ENCODE results near the gene NOS3.
"Not testable (repeated sequence)": the region's sequence is repeated elsewhere in the genome, so short reads cannot be mapped to it uniquely, and the experiment has no call there.

Gene NOS3

GRCh38 chr7:151028948-151029501 lies 38.2 kb downstream of the NOS3 start:
- peaks cover 23% of the 10 kb centered on the region for H3K4me1 Mint-ChIP-seq
- peaks cover 8% of the 10 kb centered on the region for H3K36me3 Mint-ChIP-seq (ENCODE audit: low read depth)

GRCh38 chr7:151031011-151031410 lies 40.2 kb downstream of the NOS3 start:
- no peak overlapping the region for H3K27ac Mint-ChIP-seq
- ATAC-seq, result no peak

More at GRCh38 chr7:151028948-151029501, 38.2 kb downstream of the NOS3 start:
- H3K9me3 Mint-ChIP-seq, result no peaks in the 10 kb centered on the region
- peak overlapping the region; percentile 96 for H3K27ac Mint-ChIP-seq
- ATAC-seq (no peak), DNase-seq (no peak)
- peak overlapping the region; percentile 98 for H3K4me3 Mint-ChIP-seq
- no peaks in the 10 kb centered on the region for H3K27me3 Mint-ChIP-seq

GRCh38 chr7:151032936-151033863 lies 42.4 kb downstream of the NOS3 start:
- DNase-seq, result no peak
- no peak for ATAC-seq
- Mint-ChIP-seq H3K27ac (no peak overlapping the region), H3K36me3 (ENCODE audit: low read depth) (peaks cover 10% of the 10 kb centered on the region), H3K4me1 (peaks cover 13% of the 10 kb centered on the region), H3K27me3 (no peaks in the 10 kb centered on the region), H3K4me3 (no peak overlapping the region), H3K9me3 (no peaks in the 10 kb centered on the region)

More at GRCh38 chr7:151031011-151031410, 40.2 kb downstream of the NOS3 start:
- no peak for DNase-seq
- Mint-ChIP-seq H3K4me3 (no peak overlapping the region), H3K9me3 (no peaks in the 10 kb centered on the region), H3K4me1 (peaks cover 23% of the 10 kb centered on the region), H3K36me3 (ENCODE audit: low read depth) (peaks cover 8% of the 10 kb centered on the region), H3K27me3 (no peaks in the 10 kb centered on the region)

- ATAC-seq (no peak), DNase-seq (no peak)
- H3K4me3 Mint-ChIP-seq, result no peak overlapping the region
- no peak overlapping the region for H3K27ac Mint-ChIP-seq
- no peaks in the 10 kb centered on the region for H3K9me3 Mint-ChIP-seq
- no peaks in the 10 kb centered on the region for H3K27me3 Mint-ChIP-seq
- peaks cover 17% of the 10 kb centered on the region for H3K4me1 Mint-ChIP-seq
- peaks cover 8% of the 10 kb centered on the region for H3K36me3 Mint-ChIP-seq (ENCODE audit: low read depth)
Measured at GRCh38 chr7:151033864-151034249, 43.0 kb downstream of the NOS3 start.

GRCh38 chr7:151034312-151035025 lies 43.7 kb downstream of the NOS3 start:
- Mint-ChIP-seq H3K36me3 (ENCODE audit: low read depth) (peaks cover 8% of the 10 kb centered on the region), H3K9me3 (no peaks in the 10 kb centered on the region), H3K4me1 (peaks cover 17% of the 10 kb centered on the region), H3K27ac (no peak overlapping the region), H3K4me3 (no peak overlapping the region), H3K27me3 (no peaks in the 10 kb centered on the region)
- DNase-seq, result no peak
- ATAC-seq, result no peak

- no peaks in the 10 kb centered on the region for H3K9me3 Mint-ChIP-seq
- peaks cover 6% of the 10 kb centered on the region for H3K36me3 Mint-ChIP-seq (ENCODE audit: low read depth)
- ATAC-seq (no peak), DNase-seq (no peak)
- no peak overlapping the region for H3K4me3 Mint-ChIP-seq
- H3K27me3 Mint-ChIP-seq, result no peaks in the 10 kb centered on the region
- H3K27ac Mint-ChIP-seq, result no peak overlapping the region
- H3K4me1 Mint-ChIP-seq, result peaks cover 20% of the 10 kb centered on the region
Measured at GRCh38 chr7:151035026-151035717, 44.4 kb downstream of the NOS3 start.

- H3K36me3 Mint-ChIP-seq (ENCODE audit: low read depth), result peaks cover 6% of the 10 kb centered on the region
- no peak overlapping the region for H3K27ac Mint-ChIP-seq
- ATAC-seq, result no peak
- no peaks in the 10 kb centered on the region for H3K9me3 Mint-ChIP-seq
- DNase-seq, result no peak
- no peaks in the 10 kb centered on the region for H3K27me3 Mint-ChIP-seq
- peaks cover 23% of the 10 kb centered on the region for H3K4me1 Mint-ChIP-seq
- no peak overlapping the region for H3K4me3 Mint-ChIP-seq
Measured at GRCh38 chr7:151035902-151036301, 45.1 kb downstream of the NOS3 start.

- DNase-seq (peak; percentile 88), ATAC-seq (peak; percentile 96)
- peak overlapping the region; percentile 84 for H3K27ac Mint-ChIP-seq
- H3K4me3 Mint-ChIP-seq, result peak overlapping the region; percentile 19
- peaks cover 2% of the 10 kb centered on the region for H3K36me3 Mint-ChIP-seq (ENCODE audit: low read depth)
- H3K4me1 Mint-ChIP-seq, result peaks cover 25% of the 10 kb centered on the region
- H3K27me3 Mint-ChIP-seq, result no peaks in the 10 kb centered on the region
- H3K9me3 Mint-ChIP-seq, result no peaks in the 10 kb centered on the region
Measured at GRCh38 chr7:151038951-151039849, 48.4 kb downstream of the NOS3 start.

GRCh38 chr7:151039850-151040548 lies 49.2 kb downstream of the NOS3 start:
- H3K4me3 Mint-ChIP-seq, result no peak overlapping the region
- peak overlapping the region; percentile 84 for H3K27ac Mint-ChIP-seq
- no peak for ATAC-seq
- H3K36me3 Mint-ChIP-seq (ENCODE audit: low read depth), result peaks cover 2% of the 10 kb centered on the region
- DNase-seq, result no peak
- H3K27me3 Mint-ChIP-seq, result no peaks in the 10 kb centered on the region
- H3K4me1 Mint-ChIP-seq, result peaks cover 25% of the 10 kb centered on the region
- H3K9me3 Mint-ChIP-seq, result no peaks in the 10 kb centered on the region

GRCh38 chr7:151040616-151041375 lies 50.0 kb downstream of the NOS3 start:
- Mint-ChIP-seq H3K4me1 (peaks cover 25% of the 10 kb centered on the region), H3K27me3 (no peaks in the 10 kb centered on the region), H3K27ac (no peak overlapping the region), H3K36me3 (ENCODE audit: low read depth) (peaks cover 2% of the 10 kb centered on the region), H3K4me3 (no peak overlapping the region), H3K9me3 (no peaks in the 10 kb centered on the region)
- no peak for ATAC-seq
- no peak for DNase-seq

- not testable (repeated sequence) for H3K4me3 Mint-ChIP-seq; DNase-seq; ATAC-seq; H3K27ac Mint-ChIP-seq; H3K9me3 Mint-ChIP-seq; H3K36me3 Mint-ChIP-seq (ENCODE audit: low read depth); H3K27me3 Mint-ChIP-seq
- H3K4me1 Mint-ChIP-seq, result peaks cover 22% of the 10 kb centered on the region
Measured at GRCh38 chr7:151043449-151043848, 52.6 kb downstream of the NOS3 start.

- H3K27ac Mint-ChIP-seq, result no peak overlapping the region
Measured at GRCh38 chr7:151043959-151044358, 53.1 kb downstream of the NOS3 start.

More at GRCh38 chr7:151043959-151044358, 53.1 kb downstream of the NOS3 start:
- DNase-seq, result no peak
- Mint-ChIP-seq H3K27me3 (no peaks in the 10 kb centered on the region), H3K9me3 (no peaks in the 10 kb centered on the region), H3K4me3 (no peak overlapping the region), H3K4me1 (peaks cover 17% of the 10 kb centered on the region), H3K36me3 (ENCODE audit: low read depth) (no peaks in the 10 kb centered on the region)
- no peak for ATAC-seq
